ENCODE results near the gene KDM5C.

KDM5C gene

DNA sequence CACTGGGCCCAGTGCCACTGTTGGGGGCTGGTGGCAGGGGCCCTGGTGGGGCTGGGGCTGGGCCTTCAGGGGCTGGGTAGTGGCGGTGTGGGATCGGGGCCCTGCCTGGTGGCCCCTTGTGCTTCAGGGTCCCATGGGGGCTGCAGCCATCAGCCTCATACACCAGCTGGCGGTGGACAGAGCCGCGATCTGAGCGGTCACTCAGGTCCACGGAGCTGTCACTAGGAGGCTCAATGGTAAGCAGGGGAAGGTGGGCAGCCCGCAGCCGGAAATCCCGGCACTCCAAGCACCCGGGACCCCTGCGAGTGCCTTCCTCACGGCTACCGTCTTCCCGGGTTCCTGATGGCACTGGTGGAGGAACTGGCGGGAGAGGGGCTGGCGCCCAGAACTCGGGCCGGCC lies 25.5 kb upstream of the KDM5C start:
- no peak for DNase-seq (ENCODE audit: low read depth)

DNA sequence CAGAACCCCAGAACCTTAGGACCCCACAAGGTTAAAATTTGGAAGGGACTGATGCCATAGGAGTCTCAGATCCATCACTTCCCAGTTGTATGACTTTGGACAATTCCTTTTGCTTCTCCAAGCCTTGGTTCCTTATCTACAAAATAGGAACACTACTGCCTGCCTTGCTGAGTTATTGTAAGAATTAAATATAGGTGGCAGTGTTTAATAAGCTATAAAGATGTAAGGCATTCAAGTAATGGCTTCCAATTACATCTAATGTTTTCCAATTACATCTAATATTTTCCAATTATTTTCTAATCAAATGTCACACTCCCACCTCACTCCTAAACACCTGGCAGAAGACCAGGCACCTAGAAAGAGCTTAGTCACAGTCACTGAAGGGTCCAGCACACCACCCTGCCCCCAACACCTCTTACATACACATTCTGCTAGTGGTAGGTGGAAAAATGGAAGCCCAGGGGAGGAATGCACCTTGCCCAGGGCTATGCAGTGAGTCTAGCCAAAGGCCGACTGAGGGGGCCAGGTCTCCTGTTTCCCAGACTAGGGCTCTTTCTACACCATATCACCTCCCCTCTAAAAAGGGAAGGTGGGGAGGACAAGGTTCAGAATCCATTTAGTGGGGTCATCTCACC lies 24.5 kb upstream of the KDM5C start:
- no peak for DNase-seq (ENCODE audit: low read depth)

DNA sequence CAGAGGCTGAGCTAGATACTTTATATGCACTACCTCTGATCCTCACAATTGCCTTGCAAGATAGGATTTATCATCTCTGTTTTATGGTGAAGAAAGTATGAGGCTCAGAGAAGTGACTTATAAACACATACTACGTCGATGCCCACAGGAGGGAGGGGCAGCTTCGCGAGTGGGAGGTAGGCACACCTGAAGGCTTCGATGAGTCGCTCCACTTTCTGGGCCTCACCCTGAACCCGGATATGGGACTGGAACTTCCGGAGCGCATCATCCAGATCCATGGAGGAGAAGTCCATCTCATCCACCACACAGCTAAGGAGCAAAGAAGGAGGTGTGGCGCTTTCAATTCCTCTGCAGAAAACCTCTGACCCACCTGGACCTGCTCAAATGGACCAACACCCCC lies 22.9 kb upstream of the KDM5C start:
- DNase-seq (ENCODE audit: low read depth) = no peak

GRCh38 chrX:53246231-53246630 lies 21.2 kb upstream of the KDM5C start:
- no peak for DNase-seq (ENCODE audit: low read depth)

- no peak for DNase-seq (ENCODE audit: low read depth)
Observed at GRCh38 chrX:53244610-53245009, 19.6 kb upstream of the KDM5C start.

DNA sequence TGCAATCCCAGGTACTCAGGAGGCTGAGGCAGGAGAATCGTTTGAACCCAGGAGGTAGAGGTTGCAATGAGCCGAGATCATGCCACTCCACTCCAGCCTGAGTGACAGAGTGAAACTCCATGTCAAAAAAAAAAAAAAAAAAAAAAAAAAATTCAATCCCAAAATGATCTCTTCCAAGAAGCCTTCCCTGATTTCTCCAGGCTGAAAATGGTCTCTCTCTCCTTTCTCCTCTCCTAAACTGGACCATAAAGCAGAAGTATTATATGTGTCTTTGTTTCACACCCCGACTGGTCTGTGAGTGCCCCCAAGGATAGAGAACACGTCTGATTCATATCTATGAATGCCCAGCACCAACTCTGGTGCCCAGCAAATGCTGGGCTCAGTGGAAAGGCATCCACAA lies 17.3 kb upstream of the KDM5C start:
- DNase-seq (ENCODE audit: low read depth) = no peak

GRCh38 chrX:53241558-53241957 lies 16.6 kb upstream of the KDM5C start:
- no peak for DNase-seq (ENCODE audit: low read depth)

DNA sequence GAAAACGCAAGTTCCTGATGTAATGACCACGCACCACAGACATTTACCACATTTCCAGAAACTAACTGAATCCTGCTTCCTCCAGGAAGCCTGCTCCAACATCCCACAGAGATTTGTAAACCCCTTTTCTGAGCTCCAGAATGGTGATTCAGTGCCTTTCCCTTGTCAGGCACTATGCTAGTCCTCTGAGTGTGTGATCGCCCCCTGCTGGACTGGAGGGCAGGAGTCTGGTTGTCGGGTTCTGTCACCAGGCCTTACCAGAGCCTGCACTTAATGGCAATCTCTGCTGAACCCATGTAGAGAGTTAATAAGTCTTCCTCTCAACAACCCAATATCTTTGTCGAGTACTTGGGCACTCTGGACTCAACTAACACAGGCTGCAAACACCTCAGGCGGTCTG lies 14.5 kb upstream of the KDM5C start:
- peak; percentile 47 for DNase-seq (ENCODE audit: low read depth)

DNA sequence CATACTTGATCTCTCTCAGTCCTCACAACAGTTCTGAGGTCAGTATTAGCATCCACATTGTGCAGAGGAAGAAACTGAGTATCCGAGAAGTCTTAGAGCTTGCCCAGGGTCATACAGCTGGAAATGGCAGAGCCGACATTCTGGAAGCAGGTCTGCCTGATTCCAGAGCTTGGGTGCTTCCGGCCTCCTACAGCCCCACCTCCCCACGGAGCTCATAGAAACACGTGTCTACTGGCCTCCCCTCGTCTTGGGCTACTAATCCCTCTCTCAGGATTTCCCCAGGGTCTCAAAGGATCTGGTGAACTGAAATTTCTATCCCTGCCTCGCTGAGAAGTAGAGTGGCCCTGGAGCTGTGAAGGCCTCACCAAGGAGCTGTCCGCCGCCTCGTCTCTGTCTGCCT lies 12.0 kb upstream of the KDM5C start:
- no peak for DNase-seq (ENCODE audit: low read depth)

GRCh38 chrX:53236025-53236679 lies 11.1 kb upstream of the KDM5C start:
- DNase-seq (ENCODE audit: low read depth) = no peak

- DNase-seq (ENCODE audit: low read depth) = no peak
Observed at GRCh38 chrX:53235566-53235965, 10.6 kb upstream of the KDM5C start.

DNA sequence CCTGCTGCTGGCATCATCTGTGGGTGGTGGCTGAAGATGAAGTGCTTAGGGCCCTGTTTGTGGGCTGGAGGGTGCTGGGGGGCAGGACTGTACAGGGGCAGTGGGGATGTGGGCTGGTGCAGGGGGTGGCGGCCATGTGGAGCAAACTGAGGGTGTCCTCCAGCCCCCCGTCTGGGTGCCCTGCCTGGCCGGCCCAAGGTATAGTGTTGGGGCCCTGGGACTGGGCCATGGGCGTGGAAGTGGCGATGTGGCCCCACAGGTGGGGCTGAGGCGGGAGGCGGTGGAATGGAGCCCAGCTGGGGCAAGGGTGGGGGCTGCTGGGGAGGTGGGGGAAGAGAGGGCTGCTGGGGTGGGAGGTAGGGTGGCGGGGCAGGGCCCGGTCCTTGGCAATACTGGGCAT lies 9.5 kb upstream of the KDM5C start:
- DNase-seq (ENCODE audit: low read depth) = no peak

GRCh38 chrX:53233536-53233935 lies 8.5 kb upstream of the KDM5C start:
- no peak for DNase-seq (ENCODE audit: low read depth)

GRCh38 chrX:53230116-53230515 lies 5.1 kb upstream of the KDM5C start:
- no peak for DNase-seq (ENCODE audit: low read depth)

- DNase-seq (ENCODE audit: low read depth) = no peak
Observed at GRCh38 chrX:53227224-53227765, 2.3 kb upstream of the KDM5C start.

DNA sequence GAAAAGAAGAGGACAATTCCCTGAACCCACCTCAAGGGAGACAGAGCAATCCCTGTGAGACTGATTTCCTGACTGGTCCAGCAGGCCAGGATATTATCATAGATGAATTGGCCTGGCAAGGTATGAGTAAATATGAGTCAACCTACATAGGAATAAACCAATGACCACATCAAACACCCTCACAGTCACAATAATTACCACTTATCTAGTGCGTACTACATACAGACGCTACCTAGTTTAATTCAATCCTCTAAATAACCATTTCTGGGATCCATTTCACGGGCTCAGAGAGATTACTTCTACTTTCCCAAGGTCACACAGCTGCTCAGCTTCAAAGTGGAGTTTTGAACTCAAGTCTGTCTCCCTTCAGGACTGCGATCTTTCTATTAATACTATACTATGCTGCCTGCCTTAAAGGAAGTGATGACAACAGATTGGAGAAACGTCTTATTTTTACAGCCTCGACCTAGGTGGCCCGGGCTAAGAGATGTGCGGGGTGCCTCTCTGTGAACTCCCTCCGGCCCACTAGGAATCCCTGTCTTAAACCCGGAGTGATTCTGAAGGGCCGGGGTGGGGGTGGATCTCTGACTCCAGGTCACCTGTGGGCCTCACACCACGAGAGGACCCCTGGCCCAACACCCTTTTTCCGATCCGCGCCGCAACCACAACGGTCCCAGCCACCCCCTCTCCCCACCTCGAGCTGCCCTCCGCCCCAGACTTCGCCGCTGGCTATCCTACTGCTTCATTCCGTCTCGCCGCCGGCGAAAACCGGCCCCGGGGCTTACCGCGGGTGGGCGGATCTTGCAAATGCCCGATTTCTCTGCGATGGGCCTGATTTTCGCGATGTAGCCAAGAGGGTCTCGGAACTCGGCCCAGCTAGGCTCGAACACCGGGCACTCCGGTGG lies 800 bp downstream of the KDM5C start:
- DNase-seq (ENCODE audit: low read depth) = no peak

DNA sequence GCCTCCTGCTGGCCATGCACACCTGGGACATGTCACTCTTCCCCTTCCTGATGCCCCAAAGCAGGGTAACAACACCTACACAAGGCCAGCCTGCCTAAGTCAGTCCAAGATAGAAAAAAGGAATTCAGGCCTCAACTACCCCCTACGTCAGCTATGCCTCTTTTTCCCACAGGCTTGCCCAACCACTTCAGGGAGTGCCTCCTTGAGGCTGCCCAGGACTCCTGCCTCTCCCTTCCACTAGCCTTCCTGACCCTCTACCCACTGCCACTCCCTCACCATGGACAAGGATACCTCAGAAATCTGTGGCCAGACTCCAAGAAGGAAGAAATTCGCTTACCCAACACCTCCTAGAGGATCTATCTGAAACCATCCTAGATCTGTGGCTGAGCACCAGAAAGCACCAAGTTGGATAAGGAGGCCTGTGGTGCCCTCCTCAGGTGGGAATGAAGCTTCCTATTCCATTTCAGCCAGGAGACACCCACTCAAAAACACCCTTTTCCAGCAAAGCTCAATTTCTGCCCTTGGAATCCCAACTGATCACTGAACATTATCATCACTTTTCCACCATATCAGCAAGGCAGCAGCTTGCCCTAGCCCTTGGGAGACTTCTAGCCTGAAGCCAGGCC lies 1.8 kb downstream of the KDM5C start:
- DNase-seq (ENCODE audit: low read depth) = no peak

- DNase-seq (ENCODE audit: low read depth) = no peak
Observed at GRCh38 chrX:53211391-53211978, 13.5 kb downstream of the KDM5C start.

DNA sequence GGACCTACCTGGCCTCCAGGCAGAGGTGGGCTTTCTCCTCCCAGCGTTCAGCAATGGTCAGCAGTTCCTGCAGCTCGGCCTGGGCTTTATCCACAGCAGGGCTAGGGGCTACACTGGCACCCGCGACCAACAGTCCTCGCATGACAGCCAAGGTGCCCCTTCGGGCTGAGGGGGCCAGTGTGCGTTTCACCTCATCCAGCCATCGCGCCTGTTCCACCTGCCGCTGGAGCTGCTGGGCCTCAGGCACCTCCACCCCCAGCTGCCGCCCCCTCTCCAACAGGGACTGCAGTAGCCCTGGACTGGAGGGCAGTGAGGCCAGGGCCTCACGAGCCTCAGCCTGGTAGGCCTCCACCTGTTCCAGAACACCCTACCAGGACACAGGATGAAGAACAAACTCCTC lies 28.3 kb downstream of the KDM5C start:
- no peak for DNase-seq (ENCODE audit: low read depth)

DNA sequence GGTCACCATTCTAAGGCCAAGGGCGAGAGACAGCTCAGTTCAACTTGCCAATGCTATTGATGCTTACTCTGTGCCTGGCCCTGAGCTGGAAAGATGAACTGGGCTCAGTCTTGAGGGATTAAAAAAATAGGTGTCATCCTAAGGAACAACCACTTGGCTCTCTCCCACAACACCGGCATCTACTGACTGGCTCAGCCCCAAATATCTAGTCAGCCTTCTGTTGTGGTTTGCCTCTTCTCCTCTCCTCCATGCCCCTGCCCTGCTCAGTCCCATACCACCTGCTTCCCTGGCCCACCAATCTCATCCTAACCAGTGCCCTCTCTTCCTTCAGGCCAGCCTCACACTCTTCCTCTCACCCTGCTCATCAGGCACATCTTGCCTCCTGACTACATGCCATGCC lies 29.6 kb downstream of the KDM5C start:
- DNase-seq (ENCODE audit: low read depth) = no peak

- no peak for DNase-seq (ENCODE audit: low read depth)
Observed at GRCh38 chrX:53194308-53194707, 30.7 kb downstream of the KDM5C start.

DNA sequence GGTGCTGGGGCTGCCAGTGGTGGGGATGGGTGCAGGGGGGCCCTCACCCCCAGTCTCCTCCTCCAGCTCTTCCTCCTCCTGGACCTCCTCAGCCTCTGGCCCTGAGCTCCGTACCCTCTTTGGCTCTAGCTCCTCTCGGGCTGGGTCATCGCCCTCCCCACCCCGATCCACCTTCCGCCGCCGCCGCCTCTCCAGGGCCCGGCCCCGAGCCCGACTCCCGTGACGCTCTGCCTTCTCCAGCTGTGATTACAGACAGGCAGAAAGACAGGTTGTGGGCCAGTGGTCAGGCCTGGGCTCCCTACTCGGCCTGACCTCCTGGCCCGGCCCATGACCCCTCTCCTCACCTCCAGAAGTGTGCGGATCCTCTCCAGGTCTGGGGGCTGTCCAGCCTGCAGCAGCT lies 31.9 kb downstream of the KDM5C start:
- DNase-seq (ENCODE audit: low read depth) = no peak
